GM10266 (cell line): ENCODE data around the gene POLR3K.
"Not testable (repeated sequence)": the region's sequence is repeated elsewhere in the genome, so short reads cannot be mapped to it uniquely, and the experiment has no call there.

Source experiments
- DNase-seq: peaks from one replicate; pipeline ENCODE4 v3.0.0; 2012; ENCODE audit errors: extremely low spot score
- CTCF ChIP-seq: IDR thresholded peaks from 2 replicates; pipeline ENCODE4 v1.5.1; 2012; ENCODE audit warnings: mild to moderate bottlenecking, low read depth; ENCODE audit not compliant: control insufficient read depth, insufficient read depth; ENCODE audit errors: missing control alignments

POLR3K gene

GRCh38 chr16:33877-34647 is 19.3 kb downstream of the POLR3K start:
- TF ChIP-seq CTCF = no peak
- DNase-seq = no peak

- not testable (repeated sequence) for DNase-seq
These were observed 20.1 kb downstream of the POLR3K start for GRCh38 chr16:33154-33876.

- not testable (repeated sequence) for DNase-seq
These were observed 22.8 kb downstream of the POLR3K start for GRCh38 chr16:30627-31026.

GRCh38 chr16:25926-26348 is 27.5 kb downstream of the POLR3K start:
- DNase-seq = not testable (repeated sequence)

GRCh38 chr16:24151-24550 is 29.3 kb downstream of the POLR3K start:
- DNase-seq = not testable (repeated sequence)

- not testable (repeated sequence) for DNase-seq
These were observed 32.5 kb downstream of the POLR3K start for GRCh38 chr16:20886-21285.

GRCh38 chr16:17062-17765 is 36.2 kb downstream of the POLR3K start:
- DNase-seq = not testable (repeated sequence)

GRCh38 chr16:10772-11171 is 42.6 kb downstream of the POLR3K start:
- peak; percentile 67 for TF ChIP-seq CTCF
- DNase-seq = not testable (repeated sequence)

- no peak for TF ChIP-seq CTCF
- DNase-seq = no peak
These were observed 43.3 kb downstream of the POLR3K start for GRCh38 chr16:9903-10665.
